Liver (tissue), 9 donors: ENCODE measurements around the gene CRYBG2. TPM values are rescaled to one million over a fixed set of nuclear protein-coding genes. Genes with fewer than 3 reads are reported as not detected.

Source experiments
- DNase-seq: peaks from one replicate; pipeline ENCODE4 v3.0.0-alpha.2; 2017; ENCODE audit warnings: low spot score
- H3K27ac ChIP-seq, 2 donors: one replicate each; pipeline ENCODE4 v1.7.0; 2013; ENCODE audit warnings: inconsistent platforms in 2 of 2, low read length in 2 of 2, control low read depth in 1 of 2, low read depth in 1 of 2, mild to moderate bottlenecking in 1 of 2
- H3K27me3 ChIP-seq, 4 donors: one replicate each; pipeline versions ENCODE4 v1.6.1 to v1.7.0; 2013; ENCODE audit warnings: low read length in 3 of 4, inconsistent platforms in 1 of 4, mild to moderate bottlenecking in 1 of 4, moderate library complexity in 1 of 4; ENCODE audit not compliant: control insufficient read depth in 4 of 4, insufficient read depth in 4 of 4
- H3K36me3 ChIP-seq, 4 donors: one replicate each; pipeline versions ENCODE4 v1.6.1 to v1.7.0; 2013; ENCODE audit warnings: low read length in 3 of 4, mild to moderate bottlenecking in 3 of 4, low read depth in 1 of 4, moderate library complexity in 1 of 4; ENCODE audit not compliant: control insufficient read depth in 4 of 4, insufficient read depth in 3 of 4
- H3K4me1 ChIP-seq, 4 donors: one replicate each; pipeline versions ENCODE4 v1.6.1 to v1.7.0; 2013; ENCODE audit warnings: low read length in 3 of 4, mild to moderate bottlenecking in 3 of 4, moderate library complexity in 1 of 4; ENCODE audit not compliant: control insufficient read depth in 4 of 4, insufficient read depth in 4 of 4
- H3K4me3 ChIP-seq, 3 donors: one replicate each; pipeline versions ENCODE4 v1.6.1 to v1.7.0; 2013; ENCODE audit warnings: low read length in 3 of 3, control low read depth in 1 of 3, low read depth in 1 of 3, mild to moderate bottlenecking in 1 of 3
- H3K9ac ChIP-seq, 2 donors: one replicate each; pipeline ENCODE4 v1.7.0; 2013; ENCODE audit warnings: low read length in 2 of 2, mild to moderate bottlenecking in 2 of 2, moderate library complexity in 2 of 2, control low read depth in 1 of 2, low read depth in 1 of 2
- H3K9me3 ChIP-seq, 4 donors: one replicate each; pipeline versions ENCODE4 v1.6.1 to v1.7.0; 2013; ENCODE audit warnings: low read length in 3 of 4; ENCODE audit not compliant: control insufficient read depth in 4 of 4
- EGR1 ChIP-seq, 2 donors: IDR thresholded peaks; 2 replicates each; pipeline ENCODE4 v1.6.1; 2016 to 2018; ENCODE audit warnings: antibody characterized with exemption in 2 of 2, low read depth in 2 of 2
- FOXA1 ChIP-seq: IDR thresholded peaks from 2 replicates; pipeline ENCODE4 v1.6.1; 2016; ENCODE audit warnings: antibody characterized with exemption
- GABPA ChIP-seq, 2 donors: IDR thresholded peaks in 1 of 2; conservative IDR thresholded peaks in 1 of 2; 2 replicates each; pipeline ENCODE4 v1.6.1; 2016; ENCODE audit warnings: antibody characterized with exemption in 2 of 2, mild to moderate bottlenecking in 1 of 2, moderate library complexity in 1 of 2
- HNF4G ChIP-seq: IDR thresholded peaks from 2 replicates; pipeline ENCODE4 v1.6.1; 2016; ENCODE audit warnings: antibody characterized with exemption
- JUND ChIP-seq, 2 donors: IDR thresholded peaks; 2 replicates each; pipeline ENCODE4 v1.6.1; 2016; ENCODE audit warnings: antibody characterized with exemption in 2 of 2
- MAX ChIP-seq: IDR thresholded peaks from 2 replicates; pipeline ENCODE4 v1.6.1; 2016; ENCODE audit warnings: antibody characterized with exemption
- NR2F2 ChIP-seq: IDR thresholded peaks from 2 replicates; pipeline ENCODE4 v1.6.1; 2016; ENCODE audit warnings: antibody characterized with exemption
- ZBTB33 ChIP-seq: IDR thresholded peaks from 2 replicates; pipeline ENCODE4 v1.6.1; 2016; ENCODE audit warnings: antibody characterized with exemption
- WGBS: extraction: QIAGEN DNeasy Blood & Tissue Kit; methylation state at CpG from one replicate; pipeline ENCODE4 v1.1.7; 2013; 5-methylcytosine and 5-hydroxymethylcytosine counted together
- polyA plus RNA-seq, 2 donors: library from polyadenylated mRNA; stranded (reverse) in 1 of 2; unstranded in 1 of 2; fragments of 200-250 nt in 1 of 2; fragments of >200 nt in 1 of 2; fragmentation: Nextera tagmentation in 1 of 2; extraction: Ambion mirVana in 1 of 2; gene quantifications; one replicate each; pipeline versions ENCODE4 v1.2.1 to v1.2.3, GENCODE V29; 2013 to 2015
- total RNA-seq, 2 donors: library from RNA; depleted of rRNA; stranded (reverse); fragments of >200 nt; gene quantifications; one replicate each; pipeline ENCODE4 v1.2.3, GENCODE V29; 2014
- TF ChIP-seq, protein P1 (sequence below): IDR thresholded peaks from 2 replicates; pipeline ENCODE4 v1.6.1; 2016; ENCODE audit warnings: antibody characterized with exemption
- TF ChIP-seq, protein P2 (sequence below): IDR thresholded peaks from 2 replicates; pipeline ENCODE4 v1.6.1; 2016; ENCODE audit warnings: antibody characterized with exemption, mild to moderate bottlenecking
- donor health status: healthy.
- donor health status: healthy.
- donor health status: healthy.
- donor health status: healthy.
- donor health status: healthy.

The CRYBG2 gene
- total and polyA plus RNA-seq, 4 donors = under 0.01 to 0.12 (median under 0.01) TPM; not detected in 1

DNA sequence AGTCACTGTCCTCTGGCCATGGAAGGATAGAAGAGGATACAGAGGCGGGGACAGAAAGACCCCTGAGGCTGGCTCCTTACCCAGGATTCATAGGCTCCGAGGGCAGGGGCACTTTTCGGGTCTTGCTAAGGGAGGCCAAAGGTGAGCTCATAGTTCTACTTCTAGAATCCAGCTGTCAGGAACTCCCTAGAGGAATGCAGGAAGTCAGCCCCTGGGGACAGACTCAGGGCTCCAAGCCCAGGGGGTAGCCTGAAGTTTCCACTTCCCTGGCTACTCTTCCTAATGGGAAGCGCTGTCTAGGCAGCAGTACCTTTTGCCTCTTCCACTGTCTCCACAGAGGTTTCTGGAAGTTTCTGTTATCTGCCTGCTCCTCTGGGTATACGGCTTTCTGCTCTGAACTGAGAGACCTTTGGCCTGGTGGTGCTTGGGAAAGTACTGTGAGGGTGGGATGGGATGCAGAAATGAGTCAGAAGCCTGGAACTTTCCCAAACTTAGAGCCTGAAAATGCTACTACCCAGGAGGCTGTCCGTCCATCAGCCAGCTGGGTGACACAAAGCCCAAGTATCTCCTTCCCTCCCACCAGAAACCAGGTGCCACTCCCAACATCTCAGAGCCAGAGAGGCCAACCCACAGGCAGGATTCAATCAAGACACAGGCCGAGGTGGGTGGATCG lies 51.1 kb downstream of the CRYBG2 start:
- no peaks in the 10 kb centered on the region for H3K9me3 ChIP-seq
- TF ChIP-seq, protein P1, sequence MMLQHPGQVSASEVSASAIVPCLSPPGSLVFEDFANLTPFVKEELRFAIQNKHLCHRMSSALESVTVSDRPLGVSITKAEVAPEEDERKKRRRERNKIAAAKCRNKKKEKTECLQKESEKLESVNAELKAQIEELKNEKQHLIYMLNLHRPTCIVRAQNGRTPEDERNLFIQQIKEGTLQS = no peak
- TF ChIP-seq EGR1 (IDR thresholded peaks at IDR 0.05; ENCODE audit: low read depth in 2 of 2) (no peak), NR2F2 (no peak), MAX (no peak), GABPA (IDR thresholded peaks at IDR 0.05 in 1 of 2, conservative IDR thresholded peaks at IDR 0.05 in 1 of 2) (no peak)
- TF ChIP-seq, protein P2, sequence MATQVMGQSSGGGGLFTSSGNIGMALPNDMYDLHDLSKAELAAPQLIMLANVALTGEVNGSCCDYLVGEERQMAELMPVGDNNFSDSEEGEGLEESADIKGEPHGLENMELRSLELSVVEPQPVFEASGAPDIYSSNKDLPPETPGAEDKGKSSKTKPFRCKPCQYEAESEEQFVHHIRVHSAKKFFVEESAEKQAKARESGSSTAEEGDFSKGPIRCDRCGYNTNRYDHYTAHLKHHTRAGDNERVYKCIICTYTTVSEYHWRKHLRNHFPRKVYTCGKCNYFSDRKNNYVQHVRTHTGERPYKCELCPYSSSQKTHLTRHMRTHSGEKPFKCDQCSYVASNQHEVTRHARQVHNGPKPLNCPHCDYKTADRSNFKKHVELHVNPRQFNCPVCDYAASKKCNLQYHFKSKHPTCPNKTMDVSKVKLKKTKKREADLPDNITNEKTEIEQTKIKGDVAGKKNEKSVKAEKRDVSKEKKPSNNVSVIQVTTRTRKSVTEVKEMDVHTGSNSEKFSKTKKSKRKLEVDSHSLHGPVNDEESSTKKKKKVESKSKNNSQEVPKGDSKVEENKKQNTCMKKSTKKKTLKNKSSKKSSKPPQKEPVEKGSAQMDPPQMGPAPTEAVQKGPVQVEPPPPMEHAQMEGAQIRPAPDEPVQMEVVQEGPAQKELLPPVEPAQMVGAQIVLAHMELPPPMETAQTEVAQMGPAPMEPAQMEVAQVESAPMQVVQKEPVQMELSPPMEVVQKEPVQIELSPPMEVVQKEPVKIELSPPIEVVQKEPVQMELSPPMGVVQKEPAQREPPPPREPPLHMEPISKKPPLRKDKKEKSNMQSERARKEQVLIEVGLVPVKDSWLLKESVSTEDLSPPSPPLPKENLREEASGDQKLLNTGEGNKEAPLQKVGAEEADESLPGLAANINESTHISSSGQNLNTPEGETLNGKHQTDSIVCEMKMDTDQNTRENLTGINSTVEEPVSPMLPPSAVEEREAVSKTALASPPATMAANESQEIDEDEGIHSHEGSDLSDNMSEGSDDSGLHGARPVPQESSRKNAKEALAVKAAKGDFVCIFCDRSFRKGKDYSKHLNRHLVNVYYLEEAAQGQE = no peak
- WGBS = 77% methylated on average over 8 of the region's 8 CpGs
- no peak overlapping the region for H3K4me3 ChIP-seq
- H3K36me3 ChIP-seq = no peaks in the 10 kb centered on the region
- H3K4me1 ChIP-seq = peaks cover 3 to 14% (median 9%) of the 10 kb centered on the region in 4 donors
- H3K27me3 ChIP-seq = no peaks in the 10 kb centered on the region
- H3K9ac ChIP-seq = no peak overlapping the region
- DNase-seq = no peak
- H3K27ac ChIP-seq = no peak overlapping the region

DNA sequence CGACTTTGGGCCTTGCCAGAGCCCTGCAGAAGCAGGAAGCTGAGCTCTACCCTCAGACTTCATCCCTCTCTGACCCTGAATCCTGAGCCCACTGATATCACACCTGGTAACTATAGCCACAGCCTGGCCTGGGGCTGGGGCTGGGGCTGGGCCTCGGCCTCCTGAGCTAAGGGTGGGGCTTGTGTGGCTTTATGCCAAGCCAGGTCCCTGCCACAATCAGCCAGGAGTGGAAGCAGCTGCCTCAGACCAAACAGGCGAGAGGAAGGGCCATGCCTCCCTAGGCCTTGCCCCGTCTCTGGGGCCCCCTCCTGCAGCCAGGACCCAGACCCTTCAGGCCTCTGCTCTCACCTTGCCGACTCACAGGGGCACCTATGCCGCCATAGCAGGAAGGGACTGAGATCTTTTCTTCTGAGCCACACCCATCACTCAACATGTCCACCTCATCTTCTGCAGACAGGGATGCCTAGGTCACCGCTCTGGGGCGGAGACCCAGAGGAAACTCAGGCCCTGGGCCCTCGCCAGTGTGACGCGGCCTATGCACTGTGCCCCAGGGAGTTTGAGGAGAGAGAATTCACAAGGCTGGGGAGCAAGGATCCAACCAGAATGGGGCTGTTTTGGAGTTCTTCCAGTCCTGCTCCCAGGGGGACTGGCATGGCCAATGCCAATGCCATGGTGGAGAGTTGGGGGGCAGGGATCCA lies 53.2 kb downstream of the CRYBG2 start:
- 95% methylated on average over 11 of the region's 11 CpGs for WGBS
- H3K27me3 ChIP-seq = no peaks in the 10 kb centered on the region
- DNase-seq = no peak

DNA sequence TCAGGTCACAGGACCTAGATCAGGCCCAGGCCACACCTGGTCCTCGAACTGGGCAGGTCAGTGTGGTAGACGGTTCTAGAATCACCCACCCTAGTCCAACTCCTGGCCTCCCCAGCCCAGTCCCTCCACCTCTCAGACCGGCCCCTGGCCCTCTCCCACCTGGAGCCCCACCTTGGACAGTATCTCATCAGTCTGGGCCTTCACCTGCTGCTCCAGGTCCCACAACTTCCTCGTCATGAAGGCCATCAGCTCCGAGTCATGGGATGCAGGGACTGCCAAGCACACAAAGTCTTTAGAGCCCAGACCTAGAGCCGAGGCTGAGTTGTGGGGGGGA lies 56.2 kb downstream of the CRYBG2 start:
- H3K36me3 ChIP-seq = no peaks in the 10 kb centered on the region
- 81% methylated on average over 6 of the region's 6 CpGs for WGBS
- H3K27me3 ChIP-seq = no peaks in the 10 kb centered on the region
- no peak overlapping the region for H3K4me3 ChIP-seq
- no peak overlapping the region for H3K9ac ChIP-seq
- DNase-seq = no peak
- no peak overlapping the region for H3K27ac ChIP-seq
- TF ChIP-seq NR2F2 (no peak), FOXA1 (no peak), ZBTB33 (no peak)
- H3K4me1 ChIP-seq = peaks cover 0 to 2% (median 0%) of the 10 kb centered on the region in 4 donors
- H3K9me3 ChIP-seq = no peaks in the 10 kb centered on the region

More for the DNA sequence above, 53.2 kb downstream of the CRYBG2 start:
- Histone ChIP-seq H3K9ac (no peak overlapping the region), H3K4me3 (no peak overlapping the region), H3K36me3 (no peaks in the 10 kb centered on the region), H3K27ac (no peak overlapping the region), H3K4me1 (peaks cover 2% of the 10 kb centered on the region in 4 donors), H3K9me3 (no peaks in the 10 kb centered on the region)
- TF ChIP-seq GABPA (IDR thresholded peaks at IDR 0.05 in 1 of 2, conservative IDR thresholded peaks at IDR 0.05 in 1 of 2) (no peak), JUND (IDR thresholded peaks at IDR 0.05) (no peak), HNF4G (no peak)
